Stimulated activated CD4-positive, alpha-beta T cell treated with anti-CD3 and anti-CD28 coated beads, Interleukin-2, amount 100 ng/mL, for 4 hours (primary cell): ENCODE results near the gene PCDHGC5.
A peak's percentile ranks its signal among the peaks of the same experiment; 100 is the strongest.

Experiments
- DNase-seq: peaks from one replicate; pipeline ENCODE4 v3.0.0-alpha.2; 2020; ENCODE audit warnings: low read depth

Gene PCDHGC5

DNA sequence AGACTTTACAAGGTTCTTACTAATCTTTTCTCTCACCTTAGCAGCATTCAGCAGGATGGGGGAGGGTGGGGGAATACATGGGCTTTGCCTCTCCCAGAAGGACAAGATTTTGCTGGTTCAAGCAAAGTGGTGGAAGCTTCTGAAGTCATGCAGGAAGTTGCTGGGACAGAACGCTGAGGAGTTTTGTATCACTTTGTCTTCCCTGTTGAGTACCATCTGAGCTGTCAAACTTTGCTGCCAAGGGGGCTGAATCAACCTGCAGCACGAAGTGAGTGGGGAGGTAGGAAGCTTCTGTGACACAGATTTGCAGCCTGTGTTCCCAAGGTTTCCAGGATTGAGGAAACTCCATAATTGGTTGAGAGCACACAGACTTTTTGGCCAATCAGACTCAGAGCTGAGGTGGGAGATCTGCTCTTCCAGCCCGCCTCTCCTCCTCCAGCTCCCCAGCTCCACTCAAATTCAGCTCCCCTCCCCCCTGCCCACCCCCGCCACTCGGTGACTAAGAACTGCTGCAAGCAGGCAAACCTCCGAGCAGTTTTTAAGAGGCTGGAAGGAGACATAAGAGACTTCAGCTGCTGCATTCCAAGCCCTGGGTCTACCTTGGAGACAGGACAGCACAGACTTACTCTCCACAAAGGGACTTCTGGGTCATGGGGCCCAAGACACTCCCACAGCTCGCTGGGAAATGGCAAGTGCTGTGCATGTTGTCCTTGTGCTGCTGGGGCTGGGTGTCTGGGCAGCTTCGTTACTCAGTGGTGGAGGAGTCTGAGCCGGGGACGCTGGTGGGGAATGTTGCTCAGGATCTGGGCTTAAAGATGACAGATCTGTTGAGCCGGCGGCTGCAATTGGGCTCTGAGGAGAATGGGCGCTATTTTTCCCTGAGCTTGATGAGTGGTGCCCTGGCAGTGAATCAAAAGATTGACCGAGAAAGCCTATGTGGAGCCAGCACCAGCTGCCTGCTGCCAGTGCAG lies at the start of gene PCDHGC5:
PCDHGC5 (plus strand) TSS at position 491 of the 971 bp plus-strand sequence; CDS start at position 651, 160 bp downstream.
- DNase-seq, result no peak

DNA sequence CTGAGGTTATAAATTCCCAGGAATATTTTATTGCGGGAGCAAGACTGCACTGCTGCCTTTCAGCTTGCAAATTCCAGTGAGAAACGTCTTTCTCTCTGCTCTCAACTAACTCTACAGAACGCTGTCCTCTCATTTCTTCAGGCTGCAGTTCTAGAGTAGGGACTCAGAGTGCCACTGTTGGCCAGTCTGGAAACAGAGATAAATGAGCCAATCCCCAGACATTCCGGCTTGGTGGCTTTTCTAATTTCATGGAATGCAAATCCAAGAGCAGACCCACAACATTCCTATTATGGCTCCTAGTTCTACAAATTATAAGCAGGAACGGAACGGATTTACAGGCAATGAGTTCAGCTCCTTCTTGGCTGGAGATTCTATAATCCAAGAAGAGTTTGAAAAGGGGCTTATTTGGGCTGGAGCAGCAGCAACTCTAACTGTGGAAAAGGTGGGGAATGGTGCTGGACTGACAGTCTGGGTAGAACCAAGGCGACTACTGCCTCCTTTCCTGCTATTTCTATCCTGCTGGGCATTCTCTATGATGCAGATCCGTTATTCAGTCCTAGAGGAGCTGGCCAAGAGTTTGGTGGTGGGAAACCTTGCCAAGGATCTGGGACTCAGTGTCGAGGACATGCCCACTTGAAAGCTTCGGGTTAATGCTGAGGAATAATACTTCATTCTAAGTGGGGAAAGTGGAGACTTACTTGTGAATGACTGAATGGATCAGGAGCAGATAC lies 49.3 kb upstream of the PCDHGC5 start:
- DNase-seq, result no peak

- no peak for DNase-seq
Measured at GRCh38 chr5:141440341-141440740, 48.5 kb upstream of the PCDHGC5 start.

GRCh38 chr5:141441571-141442170 lies 47.2 kb upstream of the PCDHGC5 start:
- DNase-seq, result no peak

- no peak for DNase-seq
Measured at GRCh38 chr5:141465351-141465750, 23.5 kb upstream of the PCDHGC5 start.

- peak; percentile 18 for DNase-seq
Measured at GRCh38 chr5:141475625-141476131, 13.2 kb upstream of the PCDHGC5 start, which contains the start of gene PCDHGC3. Gene PCDHGC3 (plus strand): TSS chr5:141475966. CDS start chr5:141476117, 151 bp downstream.

DNA sequence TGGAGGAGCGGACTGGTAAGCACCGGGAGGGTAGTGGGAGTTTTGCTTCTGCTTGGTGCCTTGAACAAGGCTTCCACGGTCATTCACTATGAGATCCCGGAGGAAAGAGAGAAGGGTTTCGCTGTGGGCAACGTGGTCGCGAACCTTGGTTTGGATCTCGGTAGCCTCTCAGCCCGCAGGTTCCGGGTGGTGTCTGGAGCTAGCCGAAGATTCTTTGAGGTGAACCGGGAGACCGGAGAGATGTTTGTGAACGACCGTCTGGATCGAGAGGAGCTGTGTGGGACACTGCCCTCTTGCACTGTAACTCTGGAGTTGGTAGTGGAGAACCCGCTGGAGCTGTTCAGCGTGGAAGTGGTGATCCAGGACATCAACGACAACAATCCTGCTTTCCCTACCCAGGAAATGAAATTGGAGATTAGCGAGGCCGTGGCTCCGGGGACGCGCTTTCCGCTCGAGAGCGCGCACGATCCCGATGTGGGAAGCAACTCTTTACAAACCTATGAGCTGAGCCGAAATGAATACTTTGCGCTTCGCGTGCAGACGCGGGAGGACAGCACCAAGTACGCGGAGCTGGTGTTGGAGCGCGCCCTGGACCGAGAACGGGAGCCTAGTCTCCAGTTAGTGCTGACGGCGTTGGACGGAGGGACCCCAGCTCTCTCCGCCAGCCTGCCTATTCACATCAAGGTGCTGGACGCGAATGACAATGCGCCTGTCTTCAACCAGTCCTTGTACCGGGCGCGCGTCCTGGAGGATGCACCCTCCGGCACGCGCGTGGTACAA lies 12.6 kb upstream of the PCDHGC5 start:
- DNase-seq, result no peak

GRCh38 chr5:141477044-141477575 lies 11.8 kb upstream of the PCDHGC5 start:
- DNase-seq, result no peak

DNA sequence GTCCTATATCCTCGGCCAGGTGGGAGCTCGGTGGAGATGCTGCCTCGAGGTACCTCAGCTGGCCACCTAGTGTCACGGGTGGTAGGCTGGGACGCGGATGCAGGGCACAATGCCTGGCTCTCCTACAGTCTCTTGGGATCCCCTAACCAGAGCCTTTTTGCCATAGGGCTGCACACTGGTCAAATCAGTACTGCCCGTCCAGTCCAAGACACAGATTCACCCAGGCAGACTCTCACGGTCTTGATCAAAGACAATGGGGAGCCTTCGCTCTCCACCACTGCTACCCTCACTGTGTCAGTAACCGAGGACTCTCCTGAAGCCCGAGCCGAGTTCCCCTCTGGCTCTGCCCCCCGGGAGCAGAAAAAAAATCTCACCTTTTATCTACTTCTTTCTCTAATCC lies 11.1 kb upstream of the PCDHGC5 start:
- DNase-seq, result no peak

DNA sequence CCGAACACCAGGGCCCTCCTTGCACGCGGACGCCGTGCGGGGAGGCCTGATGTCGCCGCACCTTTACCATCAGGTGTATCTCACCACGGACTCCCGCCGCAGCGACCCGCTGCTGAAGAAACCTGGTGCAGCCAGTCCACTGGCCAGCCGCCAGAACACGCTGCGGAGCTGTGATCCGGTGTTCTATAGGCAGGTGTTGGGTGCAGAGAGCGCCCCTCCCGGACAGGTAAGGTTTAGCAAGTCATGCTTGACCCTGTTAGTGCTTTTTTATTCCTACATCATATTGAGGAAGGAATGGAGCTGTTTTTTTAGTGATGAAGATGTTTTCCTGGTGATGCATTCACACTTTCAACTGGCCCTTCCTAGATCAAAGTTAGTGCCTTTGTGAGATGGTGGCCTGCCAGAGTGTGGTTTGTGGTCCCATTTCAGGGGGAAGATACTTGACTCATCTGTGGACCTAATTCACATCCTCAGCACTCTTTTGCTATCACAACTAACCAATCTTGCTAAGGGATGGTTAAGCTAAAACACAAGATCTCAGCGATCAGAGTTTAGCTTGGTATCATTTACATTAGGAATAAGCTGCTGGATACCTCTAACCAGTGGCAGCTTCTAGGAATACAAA lies 10.4 kb upstream of the PCDHGC5 start:
- DNase-seq, result no peak

- DNase-seq, result no peak
Measured at GRCh38 chr5:141479776-141480175, 9.1 kb upstream of the PCDHGC5 start.

GRCh38 chr5:141483902-141484301 lies 5.0 kb upstream of the PCDHGC5 start:
- DNase-seq, result no peak

- no peak for DNase-seq
Measured at GRCh38 chr5:141484310-141484640, 4.6 kb upstream of the PCDHGC5 start.

DNA sequence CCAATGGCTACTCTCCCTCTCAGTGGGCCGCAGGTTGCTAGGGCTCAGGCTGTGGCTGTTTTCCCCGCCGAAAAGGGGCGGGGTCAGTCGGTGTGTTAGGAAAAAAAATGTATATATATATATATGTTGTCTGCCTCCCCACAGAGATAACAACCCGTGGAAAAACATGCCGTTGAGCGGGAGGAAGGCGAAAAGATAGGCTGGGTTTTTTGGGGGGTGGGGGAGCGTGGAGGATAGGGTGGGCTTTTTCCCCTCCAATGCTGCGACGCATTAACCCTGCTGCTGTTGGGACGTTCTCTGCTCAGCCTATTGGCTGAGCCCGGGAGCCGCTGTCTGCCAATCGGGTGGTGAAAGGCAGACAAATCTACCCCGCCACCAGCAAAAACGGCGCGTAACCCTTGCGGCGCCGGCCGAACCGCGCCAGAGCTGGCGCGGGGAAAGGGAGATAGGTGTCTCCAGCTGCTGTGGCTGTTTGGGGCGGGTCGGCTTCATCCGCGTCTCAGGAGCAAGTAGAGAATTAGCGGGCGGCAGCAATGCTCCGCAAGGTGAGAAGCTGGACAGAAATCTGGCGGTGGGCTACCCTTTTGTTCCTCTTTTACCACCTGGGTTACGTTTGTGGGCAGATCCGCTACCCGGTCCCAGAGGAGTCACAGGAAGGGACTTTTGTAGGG lies 4.1 kb upstream of the PCDHGC5 start, which contains the start of gene PCDHGC4:
PCDHGC4 (plus strand) TSS at position 390 of the 671 bp plus-strand sequence; CDS start at position 534, 144 bp downstream.
- DNase-seq, result no peak

GRCh38 chr5:141485321-141486055 lies 3.4 kb upstream of the PCDHGC5 start:
- no peak for DNase-seq

- DNase-seq, result no peak
Measured at GRCh38 chr5:141486091-141486490, 2.8 kb upstream of the PCDHGC5 start.

DNA sequence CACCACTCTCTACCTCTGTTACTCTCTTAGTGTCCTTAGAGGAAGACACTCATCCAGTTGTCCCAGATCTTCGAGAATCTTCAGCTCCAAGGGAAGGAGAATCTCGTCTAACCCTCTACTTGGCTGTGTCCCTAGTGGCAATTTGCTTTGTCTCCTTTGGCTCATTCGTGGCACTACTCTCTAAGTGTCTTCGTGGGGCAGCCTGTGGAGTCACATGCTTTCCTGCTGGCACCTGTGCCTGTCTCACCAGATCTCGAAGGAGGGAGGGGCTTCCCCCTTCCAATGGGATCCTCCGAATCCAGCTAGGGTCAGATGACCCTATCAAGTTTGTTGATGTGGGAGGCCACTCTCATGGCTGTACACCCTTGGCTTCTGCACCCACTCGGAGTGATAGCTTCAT lies 1.8 kb upstream of the PCDHGC5 start:
- DNase-seq, result no peak

DNA sequence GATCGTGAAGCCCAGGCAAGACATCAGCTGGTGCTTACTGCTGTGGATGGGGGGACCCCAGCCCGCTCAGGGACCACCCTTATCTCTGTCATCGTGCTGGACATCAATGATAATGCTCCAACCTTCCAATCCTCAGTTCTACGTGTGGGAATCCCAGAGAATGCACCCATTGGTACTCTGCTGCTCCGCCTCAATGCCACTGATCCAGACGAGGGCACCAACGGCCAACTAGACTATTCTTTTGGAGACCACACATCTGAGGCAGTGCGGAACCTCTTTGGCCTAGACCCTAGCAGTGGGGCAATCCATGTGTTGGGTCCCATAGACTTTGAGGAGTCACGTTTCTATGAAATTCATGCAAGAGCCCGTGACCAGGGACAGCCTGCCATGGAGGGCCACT lies 960 bp downstream of the PCDHGC5 start:
- DNase-seq, result no peak

GRCh38 chr5:141490271-141490670 lies 1.4 kb downstream of the PCDHGC5 start:
- DNase-seq, result no peak
